ENCODE measurements around the gene RPP25L. TPM values are rescaled to one million over a fixed set of nuclear protein-coding genes. Genes with fewer than 3 reads are reported as not detected.

RPP25L gene
- total RNA-seq, 1 experiment from 2014 or later, result 17.2 TPM

- Histone ChIP-seq H3K23me2 (ENCODE audit: insufficient read length, low read depth, low read length, poor library complexity, severe bottlenecking) (peaks cover 7% of the 10 kb centered on the region), H4K5ac (ENCODE audit: insufficient read length, low read depth, low read length) (no peak overlapping the region), H3K4ac (ENCODE audit: low read depth, low read length) (no peak overlapping the region), H4K8ac (replicated peaks; ENCODE audit: insufficient read length, low read depth, low read length) (no peak overlapping the region), H3K79me2 (ENCODE audit: insufficient read depth, low read length) (no peaks in the 10 kb centered on the region), H3K4me2 (ENCODE audit: insufficient read depth, insufficient read length, low read length) (no peak overlapping the region), H3K23ac (ENCODE audit: insufficient read length, low read depth, low read length) (no peak overlapping the region), H2BK20ac (ENCODE audit: low read depth, low read length, poor library complexity, severe bottlenecking) (no peak overlapping the region), H2BK120ac (ENCODE audit: low read depth, low read length, poor library complexity, severe bottlenecking) (no peak overlapping the region), H3K4me1 (ENCODE audit: insufficient read depth, low read length) (peaks cover 13% of the 10 kb centered on the region), H2BK12ac (ENCODE audit: insufficient read length, low read depth, low read length) (no peak overlapping the region), H3K27ac (ENCODE audit: insufficient read length, low read depth, low read length) (no peak overlapping the region), H3K56ac (ENCODE audit: insufficient read length, low read depth, low read length) (no peak overlapping the region), H3K79me1 (ENCODE audit: insufficient read depth, low read depth, low read length, poor library complexity, severe bottlenecking) (no peaks in the 10 kb centered on the region), H4K20me1 (ENCODE audit: control insufficient read depth, insufficient read depth, insufficient read length) (peaks cover 3% of the 10 kb centered on the region), H3K18ac (ENCODE audit: insufficient read length, low read depth, low read length) (no peak overlapping the region), H2BK5ac (ENCODE audit: insufficient read length, low read length) (no peak overlapping the region), H3K27me3 (ENCODE audit: insufficient read depth, low read length) (peaks cover 53% of the 10 kb centered on the region), H3K14ac (ENCODE audit: insufficient read depth, low read length) (no peak overlapping the region), H2BK15ac (ENCODE audit: low read depth, low read length) (no peak overlapping the region), H3K9ac (ENCODE audit: extremely low read depth, insufficient read length, low read length) (no peak overlapping the region), H2AK5ac (ENCODE audit: insufficient read length, low read length) (no peak overlapping the region), H4K91ac (ENCODE audit: insufficient read length, low read depth, low read length) (no peak overlapping the region), H3K9me3 (ENCODE audit: control insufficient read depth, low read depth, low read length) (no peaks in the 10 kb centered on the region), H3T11ph (ENCODE audit: low read length) (no peak overlapping the region), H2AFZ (ENCODE audit: low read length) (no peak overlapping the region)
- Mint-ChIP-seq H3K4me1 (peaks cover 36 to 42% of the 10 kb centered on the region in 2 experiments), H3K4me3 (no peak overlapping the region), H3K9me3 (peaks cover 0 to 5% of the 10 kb centered on the region in 2 experiments; a peak in 1 of 5 replicates), H3K27me3 (ENCODE audit: low read depth) (peaks cover 98% of the 10 kb centered on the region), H3K36me3 (ENCODE audit: insufficient read depth in 1 of 3, low read depth in 3 of 3) (no peaks in the 10 kb centered on the region), H3K27ac (no peak overlapping the region)
- TF ChIP-seq CTCF (conservative IDR thresholded peaks at IDR 0.05), result no peak
- no peak for DNase-seq
- WGBS (ENCODE audit: extremely low coverage, insufficient read length, low lambda C conversion rate), result no CpG with 5 or more reads among the region's 5 CpGs
These were observed 29.1 kb downstream of the RPP25L start for GRCh38 chr9:34582787-34583186.
